ENCODE data around the gene SYK. TPM values are rescaled to one million over a fixed set of nuclear protein-coding genes. Genes with fewer than 3 reads are reported as not detected.

Gene SYK
- total RNA-seq, 1 experiment from 2014 or later = 9.0 TPM

DNA sequence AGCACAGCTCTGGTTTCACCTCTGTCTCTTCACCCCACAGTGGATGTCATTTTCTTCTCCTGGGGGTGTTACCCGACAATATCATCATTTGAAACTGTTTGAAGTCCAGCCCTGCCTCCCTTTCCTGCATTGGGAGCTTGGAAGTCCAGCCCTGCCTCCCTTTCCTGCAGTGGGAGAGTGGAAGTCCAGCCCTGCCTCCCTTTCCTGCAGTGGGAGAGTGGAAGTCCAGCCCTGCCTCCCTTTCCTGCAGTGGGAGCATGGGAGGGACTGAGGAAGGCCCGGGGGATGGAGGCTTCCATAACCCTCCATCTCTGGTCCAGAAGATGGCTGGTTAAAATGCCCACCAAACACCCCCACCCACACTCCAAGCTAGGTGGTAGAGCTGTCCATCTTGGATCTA is 59.8 kb downstream of the SYK start:
- TF ChIP-seq EZH2 (IDR thresholded peaks at IDR 0.05) = no peak
- TF ChIP-seq, protein P1, sequence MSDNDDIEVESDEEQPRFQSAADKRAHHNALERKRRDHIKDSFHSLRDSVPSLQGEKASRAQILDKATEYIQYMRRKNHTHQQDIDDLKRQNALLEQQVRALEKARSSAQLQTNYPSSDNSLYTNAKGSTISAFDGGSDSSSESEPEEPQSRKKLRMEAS (IDR thresholded peaks at IDR 0.05) = no peak
- no peak for TF ChIP-seq POLR2A (IDR thresholded peaks at IDR 0.05; ENCODE audit: borderline replicate concordance, extremely low read depth, insufficient read depth, insufficient read length)
- no peak for TF ChIP-seq SP1 (IDR thresholded peaks at IDR 0.05; ENCODE audit: low read depth)
- TF ChIP-seq, protein P2, sequence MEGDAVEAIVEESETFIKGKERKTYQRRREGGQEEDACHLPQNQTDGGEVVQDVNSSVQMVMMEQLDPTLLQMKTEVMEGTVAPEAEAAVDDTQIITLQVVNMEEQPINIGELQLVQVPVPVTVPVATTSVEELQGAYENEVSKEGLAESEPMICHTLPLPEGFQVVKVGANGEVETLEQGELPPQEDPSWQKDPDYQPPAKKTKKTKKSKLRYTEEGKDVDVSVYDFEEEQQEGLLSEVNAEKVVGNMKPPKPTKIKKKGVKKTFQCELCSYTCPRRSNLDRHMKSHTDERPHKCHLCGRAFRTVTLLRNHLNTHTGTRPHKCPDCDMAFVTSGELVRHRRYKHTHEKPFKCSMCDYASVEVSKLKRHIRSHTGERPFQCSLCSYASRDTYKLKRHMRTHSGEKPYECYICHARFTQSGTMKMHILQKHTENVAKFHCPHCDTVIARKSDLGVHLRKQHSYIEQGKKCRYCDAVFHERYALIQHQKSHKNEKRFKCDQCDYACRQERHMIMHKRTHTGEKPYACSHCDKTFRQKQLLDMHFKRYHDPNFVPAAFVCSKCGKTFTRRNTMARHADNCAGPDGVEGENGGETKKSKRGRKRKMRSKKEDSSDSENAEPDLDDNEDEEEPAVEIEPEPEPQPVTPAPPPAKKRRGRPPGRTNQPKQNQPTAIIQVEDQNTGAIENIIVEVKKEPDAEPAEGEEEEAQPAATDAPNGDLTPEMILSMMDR (IDR thresholded peaks at IDR 0.05 in 2 of 3, conservative IDR thresholded peaks at IDR 0.05 in 1 of 3; ENCODE audit: borderline replicate concordance in 1 of 3, insufficient read depth in 1 of 3, low read depth in 2 of 3, low read length in 2 of 3) = no peak
- TF ChIP-seq, protein P3, sequence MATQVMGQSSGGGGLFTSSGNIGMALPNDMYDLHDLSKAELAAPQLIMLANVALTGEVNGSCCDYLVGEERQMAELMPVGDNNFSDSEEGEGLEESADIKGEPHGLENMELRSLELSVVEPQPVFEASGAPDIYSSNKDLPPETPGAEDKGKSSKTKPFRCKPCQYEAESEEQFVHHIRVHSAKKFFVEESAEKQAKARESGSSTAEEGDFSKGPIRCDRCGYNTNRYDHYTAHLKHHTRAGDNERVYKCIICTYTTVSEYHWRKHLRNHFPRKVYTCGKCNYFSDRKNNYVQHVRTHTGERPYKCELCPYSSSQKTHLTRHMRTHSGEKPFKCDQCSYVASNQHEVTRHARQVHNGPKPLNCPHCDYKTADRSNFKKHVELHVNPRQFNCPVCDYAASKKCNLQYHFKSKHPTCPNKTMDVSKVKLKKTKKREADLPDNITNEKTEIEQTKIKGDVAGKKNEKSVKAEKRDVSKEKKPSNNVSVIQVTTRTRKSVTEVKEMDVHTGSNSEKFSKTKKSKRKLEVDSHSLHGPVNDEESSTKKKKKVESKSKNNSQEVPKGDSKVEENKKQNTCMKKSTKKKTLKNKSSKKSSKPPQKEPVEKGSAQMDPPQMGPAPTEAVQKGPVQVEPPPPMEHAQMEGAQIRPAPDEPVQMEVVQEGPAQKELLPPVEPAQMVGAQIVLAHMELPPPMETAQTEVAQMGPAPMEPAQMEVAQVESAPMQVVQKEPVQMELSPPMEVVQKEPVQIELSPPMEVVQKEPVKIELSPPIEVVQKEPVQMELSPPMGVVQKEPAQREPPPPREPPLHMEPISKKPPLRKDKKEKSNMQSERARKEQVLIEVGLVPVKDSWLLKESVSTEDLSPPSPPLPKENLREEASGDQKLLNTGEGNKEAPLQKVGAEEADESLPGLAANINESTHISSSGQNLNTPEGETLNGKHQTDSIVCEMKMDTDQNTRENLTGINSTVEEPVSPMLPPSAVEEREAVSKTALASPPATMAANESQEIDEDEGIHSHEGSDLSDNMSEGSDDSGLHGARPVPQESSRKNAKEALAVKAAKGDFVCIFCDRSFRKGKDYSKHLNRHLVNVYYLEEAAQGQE (IDR thresholded peaks at IDR 0.05; ENCODE audit: low read depth) = no peak
- no peak for TF ChIP-seq SRF (IDR thresholded peaks at IDR 0.05; ENCODE audit: low read depth)
- no peak for TF ChIP-seq ELF1 (IDR thresholded peaks at IDR 0.05; ENCODE audit: borderline replicate concordance, low read depth)
- TF ChIP-seq CEBPB (IDR thresholded peaks at IDR 0.05; ENCODE audit: low read depth) = no peak
- TF ChIP-seq FOSL1 (IDR thresholded peaks at IDR 0.05; ENCODE audit: low read depth) = no peak
- TF ChIP-seq SIN3A (IDR thresholded peaks at IDR 0.05; ENCODE audit: low read depth) = no peak
- TF ChIP-seq, protein P4, sequence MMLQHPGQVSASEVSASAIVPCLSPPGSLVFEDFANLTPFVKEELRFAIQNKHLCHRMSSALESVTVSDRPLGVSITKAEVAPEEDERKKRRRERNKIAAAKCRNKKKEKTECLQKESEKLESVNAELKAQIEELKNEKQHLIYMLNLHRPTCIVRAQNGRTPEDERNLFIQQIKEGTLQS (IDR thresholded peaks at IDR 0.05) = no peak
- intact Hi-C loops (cut with micrococcal nuclease) = no loop called here
- CTCF ChIA-PET = no interaction called here

More for the DNA sequence above, 59.8 kb downstream of the SYK start:
- Histone ChIP-seq H4K20me1 (ENCODE audit: insufficient read depth) (no peaks in the 10 kb centered on the region), H3K79me2 (ENCODE audit: insufficient read depth, low read length) (no peaks in the 10 kb centered on the region), H3K4me2 (ENCODE audit: low read length) (no peak overlapping the region), H3K4me3 (replicated peaks in 1 of 2; ENCODE audit: low read depth in 1 of 2, low read length in 2 of 2) (no peak overlapping the region), H2AFZ (ENCODE audit: low read depth, low read length, poor library complexity, severe bottlenecking) (no peak overlapping the region), H3K9me3 (ENCODE audit: control insufficient read depth in 1 of 2, insufficient read depth in 1 of 2, low read depth in 1 of 2, low read length in 2 of 2) (no peaks in the 10 kb centered on the region), H3K27me3 (ENCODE audit: insufficient read depth, low read length) (no peaks in the 10 kb centered on the region), H3K27ac (ENCODE audit: low read depth, low read length) (no peak overlapping the region), H3K9ac (ENCODE audit: low read length) (no peak overlapping the region), H3K36me3 (ENCODE audit: control insufficient read depth in 1 of 2, insufficient read depth in 2 of 2, low read length in 2 of 2) (no peaks in the 10 kb centered on the region), H3K4me1 (ENCODE audit: control insufficient read depth in 1 of 2, insufficient read depth in 2 of 2, low read length in 2 of 2) (no peaks in the 10 kb centered on the region), H3K9me2 (ENCODE audit: insufficient read depth) (no peaks in the 10 kb centered on the region)
- ChIA-PET POLR2A (no interaction called here), RAD21 (ENCODE audit: low non-redundant PET in 1 of 2, low total read pairs in 2 of 2, uncharacterized antibody in 2 of 2, unreplicated experiment in 2 of 2) (interaction anchor here in 1 of 2 experiments (0.6 kb wide), 1 partner anchor 903 kb away, joined by 3 read pairs; no protein-coding TSS in a partner anchor)
- ATAC-seq = no peak
- no peak for DNase-seq (ENCODE audit: low read depth, low spot score)
- no TSS peak for BruUV-seq (replicated peaks)

Measured in HCT116 (cell line).